ENCODE data around the gene PLOD2. TPM values are rescaled to one million over a fixed set of nuclear protein-coding genes. Genes with fewer than 3 reads are reported as not detected.

The PLOD2 gene
- total RNA-seq, 1 experiment from 2014 or later, result 19.3 TPM

- no peak for TF ChIP-seq CTCF (conservative IDR thresholded peaks at IDR 0.05)
- DNase-seq, result no peak
- Histone ChIP-seq H4K91ac (ENCODE audit: insufficient read length, low read depth, low read length) (no peak overlapping the region), H4K8ac (replicated peaks; ENCODE audit: insufficient read length, low read depth, low read length) (no peak overlapping the region), H2BK120ac (ENCODE audit: low read depth, low read length, poor library complexity, severe bottlenecking) (no peak overlapping the region), H3K27me3 (ENCODE audit: insufficient read depth, low read length) (no peaks in the 10 kb centered on the region), H3K9me3 (ENCODE audit: control insufficient read depth, low read depth, low read length) (no peaks in the 10 kb centered on the region), H2AK5ac (ENCODE audit: insufficient read length, low read length) (no peak overlapping the region), H3K27ac (ENCODE audit: insufficient read length, low read depth, low read length) (no peak overlapping the region), H3K79me1 (ENCODE audit: insufficient read depth, low read depth, low read length, poor library complexity, severe bottlenecking) (no peaks in the 10 kb centered on the region), H4K5ac (ENCODE audit: insufficient read length, low read depth, low read length) (no peak overlapping the region), H3K14ac (ENCODE audit: insufficient read depth, low read length) (no peak overlapping the region), H2BK12ac (ENCODE audit: insufficient read length, low read depth, low read length) (no peak overlapping the region), H3K18ac (ENCODE audit: insufficient read length, low read depth, low read length) (no peak overlapping the region), H3K4me1 (ENCODE audit: insufficient read depth, low read length) (peaks cover 5% of the 10 kb centered on the region; the same call in 1 of the 2 replicates), H2AFZ (ENCODE audit: low read length) (no peak overlapping the region), H3K4ac (ENCODE audit: low read depth, low read length) (no peak overlapping the region), H2BK15ac (ENCODE audit: low read depth, low read length) (no peak overlapping the region), H3K79me2 (ENCODE audit: insufficient read depth, low read length) (no peaks in the 10 kb centered on the region), H3K9ac (ENCODE audit: extremely low read depth, insufficient read length, low read length) (no peak overlapping the region), H4K20me1 (ENCODE audit: control insufficient read depth, insufficient read depth, insufficient read length) (no peaks in the 10 kb centered on the region), H3T11ph (ENCODE audit: low read length) (no peak overlapping the region), H3K4me2 (ENCODE audit: insufficient read depth, insufficient read length, low read length) (no peak overlapping the region), H3K23ac (ENCODE audit: insufficient read length, low read depth, low read length) (no peak overlapping the region), H3K56ac (ENCODE audit: insufficient read length, low read depth, low read length) (no peak overlapping the region), H3K23me2 (ENCODE audit: insufficient read length, low read depth, low read length, poor library complexity, severe bottlenecking) (no peaks in the 10 kb centered on the region), H2BK5ac (ENCODE audit: insufficient read length, low read length) (no peak overlapping the region), H2BK20ac (ENCODE audit: low read depth, low read length, poor library complexity, severe bottlenecking) (no peak overlapping the region)
- Mint-ChIP-seq H3K27me3 (ENCODE audit: low read depth) (peaks cover 12% of the 10 kb centered on the region), H3K9me3 (no peaks in the 10 kb centered on the region; a peak in 1 of 5 replicates), H3K4me3 (no peak overlapping the region), H3K36me3 (ENCODE audit: insufficient read depth in 1 of 3, low read depth in 3 of 3) (no peaks in the 10 kb centered on the region), H3K4me1 (peaks cover 15 to 17% of the 10 kb centered on the region in 2 experiments), H3K27ac (no peak overlapping the region)
- WGBS (ENCODE audit: extremely low coverage, insufficient read length, low lambda C conversion rate), result no CpG with 5 or more reads among the region's 3 CpGs
Measured at GRCh38 chr3:146166826-146167225, 5.8 kb upstream of the PLOD2 start.

Data from H9 (cell line).